Left lung (tissue), 10 donors: Measurements from ENCODE around the gene ATG16L1. TPM values are rescaled to one million over a fixed set of nuclear protein-coding genes. Genes with fewer than 3 reads are reported as not detected.
"Not testable (repeated sequence)": the region's sequence is repeated elsewhere in the genome, so short reads cannot be mapped to it uniquely, and the experiment has no call there.

Experiments
- ATAC-seq: fragments of 200-7000 bp; cut with Tn5 transposase; one replicate; pipeline ENCODE4 v1.9.1; 2020; ENCODE audit warnings: moderate library complexity
- DNase-seq, 4 donors: peaks; one replicate each; pipeline ENCODE4 v3.0.0-alpha.2; 2013 to 2020
- H3K27ac ChIP-seq, 2 donors: fragments of 200-600 bp; sonication (generic) in 1 of 2; one replicate each; pipeline versions ENCODE4 v1.5.0 to v1.8.0; 2020 to 2021
- H3K27me3 ChIP-seq, 2 donors: fragments of 200-600 bp; sonication (generic) in 1 of 2; one replicate each; pipeline versions ENCODE4 v1.5.0 to v1.8.0; 2020 to 2021
- H3K36me3 ChIP-seq, 2 donors: fragments of 200-600 bp; sonication (generic) in 1 of 2; one replicate each; pipeline versions ENCODE4 v1.5.0 to v1.8.0; 2020 to 2021
- H3K4me1 ChIP-seq, 2 donors: fragments of 200-600 bp; one replicate each; pipeline ENCODE4 v1.8.0; 2021
- H3K4me3 ChIP-seq, 2 donors: fragments of 200-600 bp; sonication (generic) in 1 of 2; one replicate each; pipeline versions ENCODE4 v1.5.0 to v1.8.0; 2020 to 2021; ENCODE audit warnings: mild to moderate bottlenecking in 1 of 2
- H3K9me3 ChIP-seq, 2 donors: fragments of 200-600 bp; sonication (generic) in 1 of 2; one replicate each; pipeline versions ENCODE4 v1.5.0 to v1.8.0; 2020 to 2021
- CTCF ChIP-seq, 2 donors: fragments of 200-600 bp; sonication (generic) in 1 of 2; IDR thresholded peaks; one replicate each; pipeline versions ENCODE4 v1.5.0 to v1.8.0; 2021; ENCODE audit warnings: antibody characterized with exemption in 2 of 2
- intact Hi-C, 2 donors: fragments of 100-400 bp; cut with DNase I; formaldehyde crosslinking; loops; one replicate each; pipeline versions ENCODE4 v1.11.2 to v1.14.2; 2022
- polyA plus RNA-seq, 6 donors: library from polyadenylated mRNA; unstranded; fragments of 120-200 nt; gene quantifications; one replicate each; pipeline ENCODE4 v1.2.1, GENCODE V29; 2013; ENCODE audit not compliant: insufficient read length in 6 of 6
- total RNA-seq, 2 donors: library from RNA; stranded (reverse); fragmentation: NEBNext Ultra II Directional; extraction: Animal tissue kit (Norgen Biotek cat#: 25700); gene quantifications; one replicate each; pipeline ENCODE4 v1.2.1, GENCODE V29; 2021
- donor health status: DM: no; HTN: yes; CAD: no.
- donor health status: DM: no; HTN: no; CAD: no.

The ATG16L1 gene
- total and polyA plus RNA-seq, 8 donors = 21.1 to 29.4 (median 23.7) TPM

GRCh38 chr2:233328922-233329321 is 77.4 kb downstream of the ATG16L1 start:
- Histone ChIP-seq H3K36me3 (no peaks in the 10 kb centered on the region), H3K4me1 (peaks cover 0 to 30% of the 10 kb centered on the region in 2 donors), H3K4me3 (no peak overlapping the region), H3K27me3 (no peaks in the 10 kb centered on the region), H3K27ac (no peak overlapping the region), H3K9me3 (no peaks in the 10 kb centered on the region)
- ATAC-seq (no peak), DNase-seq (peak in 1 of 4 donors; percentile 24)
- TF ChIP-seq CTCF (IDR thresholded peaks at IDR 0.05) = no peak
- intact Hi-C loops = no loop called here

GRCh38 chr2:233329489-233330135 is 78.1 kb downstream of the ATG16L1 start:
- Histone ChIP-seq H3K4me3 (no peak overlapping the region), H3K4me1 (peaks cover 0 to 37% of the 10 kb centered on the region in 2 donors), H3K36me3 (no peaks in the 10 kb centered on the region), H3K27me3 (no peaks in the 10 kb centered on the region), H3K27ac (peak overlapping the region in 1 of 2 donors; percentile 23), H3K9me3 (no peaks in the 10 kb centered on the region)
- intact Hi-C loops = no loop called here
- DNase-seq (no peak), ATAC-seq (no peak)
- TF ChIP-seq CTCF (IDR thresholded peaks at IDR 0.05) = no peak

GRCh38 chr2:233331536-233331935 is 80.1 kb downstream of the ATG16L1 start:
- Histone ChIP-seq H3K4me1 (peaks cover 0 to 38% of the 10 kb centered on the region in 2 donors), H3K4me3 (no peak overlapping the region), H3K9me3 (no peaks in the 10 kb centered on the region), H3K27me3 (no peaks in the 10 kb centered on the region), H3K27ac (peak overlapping the region; percentile 73 to 94), H3K36me3 (no peaks in the 10 kb centered on the region)
- peak; percentile 83 for ATAC-seq
- peak in 3 of 4 donors; percentile 28 to 87 (median 80) for DNase-seq
- intact Hi-C loops = no loop called here
- no peak for TF ChIP-seq CTCF (IDR thresholded peaks at IDR 0.05)

GRCh38 chr2:233332125-233332524 is 80.7 kb downstream of the ATG16L1 start:
- Histone ChIP-seq H3K4me1 (peaks cover 0 to 38% of the 10 kb centered on the region in 2 donors), H3K27me3 (no peaks in the 10 kb centered on the region), H3K4me3 (no peak overlapping the region), H3K9me3 (no peaks in the 10 kb centered on the region), H3K27ac (peak overlapping the region; percentile 73 to 94), H3K36me3 (no peaks in the 10 kb centered on the region)
- no peak for TF ChIP-seq CTCF (IDR thresholded peaks at IDR 0.05)
- DNase-seq = peak in 1 of 4 donors; percentile 20
- intact Hi-C loops = no loop called here
- no peak for ATAC-seq

- peaks cover 0 to 52% of the 10 kb centered on the region in 2 donors for H3K4me1 ChIP-seq
- no peak overlapping the region for H3K4me3 ChIP-seq
- H3K36me3 ChIP-seq = no peaks in the 10 kb centered on the region
- H3K27me3 ChIP-seq = no peaks in the 10 kb centered on the region
- H3K27ac ChIP-seq = no peak overlapping the region
- intact Hi-C loops = no loop called here
- H3K9me3 ChIP-seq = no peaks in the 10 kb centered on the region
- no peak for TF ChIP-seq CTCF (IDR thresholded peaks at IDR 0.05)
- no peak for ATAC-seq
- peak in 1 of 4 donors; percentile 55 for DNase-seq
Measured at GRCh38 chr2:233334915-233335314, 83.4 kb downstream of the ATG16L1 start.

GRCh38 chr2:233336091-233336490 is 84.6 kb downstream of the ATG16L1 start:
- ATAC-seq, H3K4me3 ChIP-seq, H3K36me3 ChIP-seq, DNase-seq, H3K27me3 ChIP-seq, H3K27ac ChIP-seq, intact Hi-C loops, H3K9me3 ChIP-seq: not testable (repeated sequence)
- peaks cover 0 to 49% of the 10 kb centered on the region in 2 donors for H3K4me1 ChIP-seq
